DND-41 (cell line): Measurements from ENCODE around the gene SMPD3.

Source experiments
- CTCF ChIP-seq: IDR thresholded peaks from 2 replicates; pipeline ENCODE4 v1.5.1; 2012; ENCODE audit warnings: borderline replicate concordance, low read length, moderate library complexity, mild to moderate bottlenecking; ENCODE audit not compliant: poor library complexity, severe bottlenecking; ENCODE audit errors: extremely low read depth
- EZH2 ChIP-seq: IDR thresholded peaks from 3 replicates; pipeline ENCODE4 v1.6.1; 2012; ENCODE audit warnings: borderline replicate concordance, low read depth, mild to moderate bottlenecking, moderate library complexity, low read length, inconsistent platforms; ENCODE audit not compliant: severe bottlenecking

DNA sequence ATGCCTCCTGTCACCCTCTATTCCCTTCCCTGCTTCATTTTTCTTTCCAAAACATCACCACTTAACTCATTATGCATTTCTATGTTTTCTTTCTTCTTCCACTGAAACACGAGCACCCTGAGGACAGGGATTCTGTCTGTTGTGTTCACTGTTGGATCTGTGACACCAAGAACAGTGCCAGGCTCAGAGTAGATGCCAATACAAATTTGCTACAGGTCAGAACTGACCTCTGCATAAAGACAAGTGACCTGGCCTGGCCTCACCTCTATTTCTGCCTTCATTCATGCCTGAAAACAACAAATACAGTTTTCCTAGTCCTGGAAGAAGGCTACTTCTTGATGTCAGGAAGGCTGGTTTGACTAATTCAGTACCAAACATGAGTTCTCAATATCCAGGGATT, 45.1 kb downstream of the SMPD3 start:
- TF ChIP-seq CTCF: no peak
- no peak for TF ChIP-seq EZH2
